HG03521 (cell line): ENCODE data around the gene NRXN2.

Source experiments
- ATAC-seq: cut with Tn5 transposase; IDR thresholded peaks from one replicate; pipeline ENCODE4 v1.9.1; 2021; ENCODE audit warnings: mild to moderate bottlenecking, moderate library complexity; ENCODE audit not compliant: unreplicated experiment

NRXN2 gene

GRCh38 chr11:64632237-64632636 is 90.8 kb downstream of the NRXN2 start:
- no peak for ATAC-seq

- ATAC-seq: no peak
Observed at GRCh38 chr11:64631675-64632074, 91.3 kb downstream of the NRXN2 start.

DNA sequence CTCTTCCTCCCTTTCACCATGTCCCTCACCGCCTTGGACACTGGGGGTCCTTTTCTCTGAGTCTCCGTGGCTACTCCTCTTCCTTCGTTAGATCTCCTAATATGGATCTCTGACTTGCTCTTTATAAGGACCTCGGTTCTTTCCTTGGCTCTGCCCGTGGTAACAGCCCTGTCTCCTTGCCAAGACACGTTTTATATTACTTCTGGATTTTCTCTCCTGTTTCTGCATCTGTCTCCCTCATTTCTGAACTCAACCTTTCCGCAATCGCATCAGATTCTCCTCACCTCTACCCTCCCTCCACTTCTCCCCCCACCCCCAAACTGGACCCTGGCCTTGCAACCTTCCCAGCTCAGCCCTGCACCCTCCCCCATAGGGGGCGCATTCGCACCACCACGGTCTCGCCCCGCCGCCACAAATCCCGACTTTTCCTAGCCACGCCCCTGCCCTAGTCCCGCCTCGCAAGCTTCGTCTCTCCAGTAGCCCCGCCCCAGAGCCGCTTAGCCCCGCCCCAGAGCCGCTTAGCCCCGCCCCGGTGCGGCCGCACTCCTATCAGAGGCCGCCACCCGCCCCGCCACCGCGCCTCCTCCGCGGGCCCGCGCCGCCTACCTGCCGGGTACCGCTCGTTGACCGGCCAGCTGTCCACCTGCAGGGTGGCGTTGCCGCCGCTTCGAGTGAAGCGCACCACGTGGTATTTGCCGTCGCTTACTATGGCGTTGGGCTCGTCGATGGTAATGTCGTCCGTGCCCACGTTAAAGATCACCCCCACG is 93.0 kb downstream of the NRXN2 start:
- no peak for ATAC-seq

- ATAC-seq: no peak
Observed at GRCh38 chr11:64629103-64629502, 93.9 kb downstream of the NRXN2 start.

- no peak for ATAC-seq
Observed at GRCh38 chr11:64628596-64628995, 94.4 kb downstream of the NRXN2 start.

- no peak for ATAC-seq
Observed at GRCh38 chr11:64627371-64627770, 95.6 kb downstream of the NRXN2 start.

- no peak for ATAC-seq
Observed at GRCh38 chr11:64626637-64627036, 96.4 kb downstream of the NRXN2 start.

- no peak for ATAC-seq
Observed at GRCh38 chr11:64624883-64625481, 98.0 kb downstream of the NRXN2 start.

GRCh38 chr11:64622681-64623080 is 100.3 kb downstream of the NRXN2 start:
- ATAC-seq: no peak

GRCh38 chr11:64621283-64622019 is 101.5 kb downstream of the NRXN2 start:
- no peak for ATAC-seq

- no peak for ATAC-seq
Observed at GRCh38 chr11:64620381-64620971, 102.5 kb downstream of the NRXN2 start.

DNA sequence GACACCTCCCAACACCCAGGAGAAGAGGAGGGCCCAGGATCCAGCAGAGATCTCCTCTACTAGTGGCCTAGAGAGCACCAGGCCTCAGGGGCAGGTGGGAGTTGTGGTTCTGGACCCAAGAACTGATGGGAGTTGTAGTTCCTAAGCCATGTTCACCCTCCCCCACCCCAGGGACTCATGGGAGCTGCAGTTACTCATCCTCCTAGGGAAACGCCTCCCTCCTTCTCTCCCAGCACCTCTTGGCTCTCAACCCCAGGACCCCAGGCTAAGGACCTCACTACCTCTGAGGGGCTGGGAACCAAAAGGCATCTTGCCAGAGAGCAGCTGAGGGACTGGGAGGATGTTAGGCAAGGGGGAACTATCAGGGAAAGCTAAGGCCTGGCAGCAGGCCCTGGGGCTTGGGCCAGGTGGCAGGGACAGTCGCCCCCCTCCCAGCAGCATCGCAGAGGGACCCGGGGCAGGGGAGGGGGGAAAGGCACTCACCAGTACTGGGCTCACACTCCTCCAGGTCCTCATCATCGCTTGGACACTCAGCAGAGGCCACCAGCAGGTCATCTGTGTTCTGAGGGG is 103.1 kb downstream of the NRXN2 start:
- no peak for ATAC-seq

- ATAC-seq: no peak
Observed at GRCh38 chr11:64619196-64619595, 103.8 kb downstream of the NRXN2 start.

DNA sequence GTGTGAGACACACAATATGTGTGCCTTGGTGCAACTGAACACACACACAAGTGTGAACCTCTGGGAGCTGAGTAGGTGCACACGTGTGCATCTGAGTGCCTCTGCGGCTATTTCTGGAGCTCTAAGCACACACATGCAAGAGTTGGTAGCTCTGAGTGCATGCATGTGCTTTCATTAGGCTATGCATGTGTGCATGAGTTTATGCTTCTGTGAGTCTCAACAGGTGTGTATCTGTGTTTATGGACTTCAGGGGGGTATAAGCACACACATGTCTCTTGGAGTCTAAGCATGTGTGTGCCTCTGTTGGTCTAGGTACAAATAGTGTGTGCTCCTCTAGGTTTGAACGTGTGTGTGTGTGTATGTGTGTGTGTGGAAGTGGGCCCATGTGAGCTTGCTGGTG is 106.2 kb downstream of the NRXN2 start:
- no peak for ATAC-seq

- ATAC-seq: no peak
Observed at GRCh38 chr11:64614917-64615316, 108.1 kb downstream of the NRXN2 start.

GRCh38 chr11:64613648-64614047 is 109.3 kb downstream of the NRXN2 start:
- no peak for ATAC-seq

GRCh38 chr11:64611869-64612646 is 110.9 kb downstream of the NRXN2 start:
- no peak for ATAC-seq

GRCh38 chr11:64611176-64611575 is 111.8 kb downstream of the NRXN2 start:
- no peak for ATAC-seq

DNA sequence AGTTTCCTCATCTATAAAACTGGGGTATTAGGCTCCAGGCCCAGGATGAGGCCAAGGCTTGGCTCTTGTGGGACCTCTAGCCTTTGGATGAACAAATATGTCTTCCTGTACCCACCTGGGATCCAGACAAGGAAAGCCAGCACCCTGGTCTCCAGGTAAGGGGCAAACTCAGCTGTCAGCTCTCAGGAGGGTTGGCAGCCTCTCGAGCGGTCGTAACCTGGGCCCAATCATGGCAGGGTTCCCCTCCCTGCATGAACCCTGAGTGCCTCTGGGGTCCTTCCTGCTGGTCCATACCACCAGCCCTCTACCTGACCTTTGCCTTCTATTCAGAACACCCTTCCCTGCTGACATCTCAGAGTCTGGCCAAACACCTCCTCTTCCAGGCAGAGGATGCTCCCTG is 112.4 kb downstream of the NRXN2 start:
- no peak for ATAC-seq

DNA sequence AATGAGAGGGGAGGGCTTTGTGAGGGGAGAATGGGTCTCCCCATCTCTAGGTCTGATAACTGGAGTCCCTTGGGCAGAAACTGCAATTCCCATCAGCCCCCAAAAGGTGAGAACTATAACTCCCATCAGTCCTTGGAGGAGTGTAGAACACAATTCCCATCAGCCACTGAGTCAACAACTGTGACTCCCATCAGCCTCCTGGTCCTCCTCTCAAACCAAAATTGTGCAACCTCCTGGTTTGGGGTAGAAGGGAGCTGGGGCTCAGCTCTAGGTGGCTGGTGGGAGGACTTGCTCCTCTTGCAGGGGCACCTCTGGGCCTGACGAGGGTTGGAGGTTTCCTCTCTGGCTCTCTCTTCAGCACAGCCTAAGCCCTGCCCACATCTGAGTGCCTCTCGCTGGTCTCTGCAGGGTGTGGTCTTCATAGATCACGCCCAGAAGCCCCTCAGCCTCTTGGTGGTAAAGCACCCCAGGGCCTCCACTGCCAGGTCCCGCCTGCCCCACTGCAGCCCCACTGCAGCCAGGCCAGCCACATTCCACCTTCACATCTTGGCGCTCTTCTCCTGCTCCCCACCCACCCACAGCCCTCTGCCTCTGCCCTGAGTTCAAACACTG is 113.5 kb downstream of the NRXN2 start:
- no peak for ATAC-seq
